HG03520 (cell line): ENCODE measurements around the gene SMIM22.
"Not testable (repeated sequence)": the region's sequence is repeated elsewhere in the genome, so short reads cannot be mapped to it uniquely, and the experiment has no call there.

Experiments used
- ATAC-seq: cut with Tn5 transposase; IDR thresholded peaks from one replicate; pipeline ENCODE4 v1.9.1; 2021; ENCODE audit warnings: mild to moderate bottlenecking, moderate library complexity; ENCODE audit not compliant: unreplicated experiment

Gene SMIM22

GRCh38 chr16:4768549-4769305 is 26.4 kb upstream of the SMIM22 start:
- ATAC-seq, result peak; percentile 42

- ATAC-seq, result no peak
Observed at GRCh38 chr16:4769306-4769638, 25.9 kb upstream of the SMIM22 start.

DNA sequence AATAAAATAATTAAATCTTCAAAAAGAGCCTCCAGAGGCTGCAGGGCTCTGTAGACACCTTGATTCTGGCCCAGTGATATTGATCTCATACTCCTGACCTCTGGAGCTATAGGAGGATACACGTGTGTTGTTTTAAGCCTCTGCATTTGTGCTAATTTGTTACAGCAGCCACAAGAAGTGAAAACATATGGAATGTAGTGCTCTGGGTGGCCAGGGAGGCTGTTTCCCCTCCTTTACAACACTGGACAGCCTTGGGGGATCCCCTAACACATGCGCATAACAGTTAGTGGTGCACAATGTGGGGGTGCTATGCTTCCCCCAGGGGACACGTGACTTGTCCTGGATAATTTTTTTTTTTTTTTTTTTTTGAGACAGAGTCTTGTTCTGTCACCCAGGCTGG is 23.5 kb upstream of the SMIM22 start:
- ATAC-seq, result no peak

- no peak for ATAC-seq
Observed at GRCh38 chr16:4772351-4772750, 22.8 kb upstream of the SMIM22 start.

DNA sequence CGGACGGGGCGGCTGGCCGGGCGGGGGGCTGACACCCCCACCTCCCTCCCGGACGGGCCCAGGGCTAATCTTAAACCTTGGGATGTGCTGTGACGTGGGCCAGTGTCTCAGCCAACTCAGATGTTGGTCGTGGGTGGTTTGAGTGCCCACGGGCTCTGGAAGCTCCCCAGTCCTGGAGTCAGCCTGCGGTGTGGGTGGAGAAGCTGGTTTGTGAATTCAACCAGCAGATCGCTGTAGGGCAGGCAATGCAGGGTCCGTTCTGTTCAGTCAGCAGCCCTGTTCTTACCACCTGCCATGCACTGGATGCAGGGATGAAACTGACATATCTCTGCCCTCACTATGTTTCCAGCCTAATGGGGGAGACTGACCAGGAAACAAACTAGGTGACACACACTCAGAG is 20.2 kb upstream of the SMIM22 start:
- ATAC-seq, result no peak

DNA sequence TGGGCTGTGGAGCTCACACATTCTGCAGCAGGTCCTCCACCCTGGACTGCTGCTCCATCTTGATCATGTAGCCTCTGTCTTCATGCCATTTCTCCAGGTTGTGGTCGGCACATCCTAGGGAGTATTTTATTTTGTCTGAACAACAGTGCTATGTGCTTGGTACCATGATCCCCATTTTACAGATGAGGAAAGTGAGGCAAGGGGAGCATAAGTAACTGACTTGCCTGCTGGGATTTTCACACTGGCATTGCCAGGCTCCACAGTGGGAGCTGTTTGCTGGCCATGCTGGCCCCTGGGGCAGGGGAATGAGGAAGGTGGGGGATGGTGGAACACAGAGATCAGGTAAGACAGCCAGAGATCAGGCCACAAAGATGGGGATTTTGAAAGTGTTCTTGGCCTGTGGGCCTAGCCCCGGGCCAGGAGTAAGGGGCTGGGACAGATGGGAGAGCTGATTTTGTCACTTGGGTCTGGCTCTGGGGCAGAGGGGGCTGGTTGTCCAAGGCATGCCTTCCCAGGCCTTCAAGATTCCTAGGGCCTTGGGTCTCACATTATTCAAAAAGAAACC is 18.9 kb upstream of the SMIM22 start:
- ATAC-seq, result no peak

GRCh38 chr16:4777339-4778049 is 17.7 kb upstream of the SMIM22 start:
- no peak for ATAC-seq

DNA sequence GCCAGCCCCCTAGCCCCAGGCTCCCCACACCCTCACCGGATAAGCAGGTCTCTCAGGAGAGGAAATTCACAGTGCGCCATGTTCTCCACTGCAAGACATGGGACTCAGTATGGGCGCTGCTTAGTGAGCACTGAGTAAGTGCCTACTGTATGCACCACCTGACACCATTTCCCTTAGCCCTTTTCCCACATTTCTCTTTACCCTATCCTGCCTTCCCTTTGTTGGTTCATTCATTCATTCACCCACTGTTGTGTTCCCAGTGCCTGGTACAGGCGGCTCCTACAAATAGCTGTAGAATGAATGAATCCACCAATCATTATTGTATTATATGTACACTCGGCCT is 17.1 kb upstream of the SMIM22 start:
- ATAC-seq, result no peak

DNA sequence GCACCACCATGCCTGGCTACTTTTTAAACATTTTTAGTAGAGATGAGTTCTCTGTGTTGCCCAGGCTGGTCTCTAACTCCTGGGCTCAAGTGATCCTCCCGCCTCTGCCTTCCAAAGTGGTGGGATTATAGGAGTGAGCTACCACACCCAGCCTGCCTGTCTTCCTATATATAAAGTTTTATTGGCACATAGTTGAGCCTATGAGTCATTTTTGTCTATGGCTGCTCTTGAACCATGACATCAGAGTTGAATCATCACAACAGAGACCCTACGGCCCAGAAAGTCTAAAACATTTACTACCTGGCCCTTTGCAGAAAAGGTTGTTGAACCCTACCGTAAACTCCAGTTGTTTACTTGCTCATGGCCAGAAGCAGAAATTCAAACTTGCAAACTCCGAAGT is 14.9 kb upstream of the SMIM22 start:
- no peak for ATAC-seq

DNA sequence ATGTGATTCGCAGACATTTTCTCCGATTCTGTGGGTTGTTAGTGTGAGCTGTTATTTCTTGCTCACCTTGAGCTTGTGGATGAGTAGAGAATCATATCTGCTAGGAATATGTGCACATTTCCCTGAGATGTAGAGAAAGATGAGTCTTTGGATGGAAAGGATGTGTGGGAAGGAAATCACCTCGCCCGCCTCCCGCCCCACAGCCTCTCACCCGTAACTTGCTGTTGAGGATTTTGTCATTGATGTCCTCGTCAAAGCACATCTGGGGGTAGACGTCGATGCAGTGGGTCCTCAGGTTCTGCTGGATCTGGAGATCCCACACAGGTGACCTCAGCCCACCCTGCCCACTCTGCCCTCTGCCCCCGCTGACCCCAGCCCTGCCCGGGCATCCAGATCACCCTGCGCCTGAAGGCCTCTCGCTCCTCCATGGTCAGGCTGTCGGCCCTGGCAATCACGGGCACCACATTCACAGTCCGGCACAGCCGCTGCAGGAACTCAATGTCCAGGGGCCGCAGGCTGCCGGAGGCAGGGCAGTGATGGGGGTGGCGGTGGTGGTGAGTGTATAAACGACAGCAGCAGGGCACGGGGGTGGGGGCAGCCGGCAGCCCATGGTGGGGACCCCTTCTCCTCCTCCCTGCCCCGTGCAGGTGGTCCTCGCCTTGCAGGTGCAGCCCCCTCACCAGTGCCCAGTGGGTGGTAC is 11.8 kb upstream of the SMIM22 start:
- ATAC-seq, result no peak

DNA sequence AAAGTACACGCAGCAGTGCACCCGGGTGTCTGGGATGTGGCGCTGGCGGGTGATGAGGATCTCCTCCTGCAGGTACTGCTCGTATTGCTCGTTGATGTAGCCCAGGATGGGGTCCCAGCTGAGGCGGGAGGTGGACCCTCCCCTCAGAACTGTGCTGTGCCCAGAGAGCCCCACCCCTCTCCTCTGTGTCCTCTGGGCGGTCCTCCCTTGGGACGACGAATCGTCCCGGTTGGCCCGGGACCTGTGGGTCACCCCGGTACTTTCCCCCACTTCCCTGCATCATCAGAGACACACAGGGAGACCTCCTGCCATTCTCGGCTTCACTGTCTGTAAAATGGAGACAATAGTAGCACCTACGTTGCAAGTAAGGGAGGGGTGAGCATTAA is 11.2 kb upstream of the SMIM22 start:
- ATAC-seq, result no peak

DNA sequence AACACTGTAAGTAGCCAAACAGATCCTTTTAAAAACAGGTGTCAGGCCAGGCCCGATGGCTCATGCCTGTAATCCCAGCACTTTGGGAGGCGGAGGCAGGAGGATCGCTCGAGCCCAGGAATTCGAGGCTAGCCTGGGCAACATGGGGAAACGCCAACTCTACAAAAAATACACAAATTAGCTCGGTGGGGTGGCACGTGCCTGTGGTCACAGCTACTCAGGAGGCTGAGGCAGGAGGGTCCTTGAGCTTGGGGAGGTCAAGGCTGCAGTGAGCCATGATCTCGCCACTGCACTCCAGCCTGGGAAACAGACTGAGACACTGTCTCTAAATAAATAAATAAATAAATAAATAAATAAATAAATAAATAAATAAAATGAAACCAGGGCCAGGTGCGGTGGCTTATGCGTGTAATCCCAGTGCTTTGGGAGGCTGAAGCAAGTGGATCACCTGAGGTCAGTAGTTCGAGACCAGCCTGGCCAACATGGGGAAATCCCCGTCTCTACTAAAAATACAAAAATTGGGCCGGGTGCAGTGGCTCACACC is 10.7 kb upstream of the SMIM22 start:
- ATAC-seq, result not testable (repeated sequence)

DNA sequence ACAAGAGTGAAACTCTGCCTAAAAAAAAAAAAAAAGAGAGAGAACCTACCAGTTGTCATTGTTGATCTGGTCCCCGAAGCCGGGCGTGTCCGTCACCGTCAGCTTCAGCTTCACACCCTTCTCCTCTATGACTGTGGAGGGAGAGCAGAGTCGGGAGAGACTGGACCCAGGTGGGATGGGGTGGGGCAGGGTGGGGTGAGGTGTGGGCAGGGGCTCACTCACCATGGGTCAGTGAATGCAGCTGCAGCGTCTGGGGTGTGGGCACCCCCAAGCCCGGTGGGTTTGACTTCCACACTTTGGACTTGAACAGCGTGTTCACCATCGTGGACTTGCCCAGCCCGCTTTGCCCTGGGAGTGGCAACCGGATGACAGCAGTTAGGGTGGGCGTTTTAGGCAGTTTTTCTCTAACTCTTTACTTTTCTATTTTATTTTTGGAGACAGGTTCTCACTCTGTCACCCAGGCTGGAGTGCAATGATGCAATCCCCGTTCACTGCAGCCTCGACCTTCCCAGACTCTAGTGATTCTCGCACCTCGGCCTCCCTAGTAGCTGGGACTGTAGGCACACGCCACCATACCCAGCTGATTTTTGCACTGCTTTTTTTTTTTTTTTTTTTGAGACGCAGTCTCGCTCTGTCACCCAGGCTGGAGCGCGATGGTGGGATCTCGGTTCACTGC is 9.3 kb upstream of the SMIM22 start:
- ATAC-seq, result no peak

- no peak for ATAC-seq
Observed at GRCh38 chr16:4787068-4787467, 8.1 kb upstream of the SMIM22 start.

DNA sequence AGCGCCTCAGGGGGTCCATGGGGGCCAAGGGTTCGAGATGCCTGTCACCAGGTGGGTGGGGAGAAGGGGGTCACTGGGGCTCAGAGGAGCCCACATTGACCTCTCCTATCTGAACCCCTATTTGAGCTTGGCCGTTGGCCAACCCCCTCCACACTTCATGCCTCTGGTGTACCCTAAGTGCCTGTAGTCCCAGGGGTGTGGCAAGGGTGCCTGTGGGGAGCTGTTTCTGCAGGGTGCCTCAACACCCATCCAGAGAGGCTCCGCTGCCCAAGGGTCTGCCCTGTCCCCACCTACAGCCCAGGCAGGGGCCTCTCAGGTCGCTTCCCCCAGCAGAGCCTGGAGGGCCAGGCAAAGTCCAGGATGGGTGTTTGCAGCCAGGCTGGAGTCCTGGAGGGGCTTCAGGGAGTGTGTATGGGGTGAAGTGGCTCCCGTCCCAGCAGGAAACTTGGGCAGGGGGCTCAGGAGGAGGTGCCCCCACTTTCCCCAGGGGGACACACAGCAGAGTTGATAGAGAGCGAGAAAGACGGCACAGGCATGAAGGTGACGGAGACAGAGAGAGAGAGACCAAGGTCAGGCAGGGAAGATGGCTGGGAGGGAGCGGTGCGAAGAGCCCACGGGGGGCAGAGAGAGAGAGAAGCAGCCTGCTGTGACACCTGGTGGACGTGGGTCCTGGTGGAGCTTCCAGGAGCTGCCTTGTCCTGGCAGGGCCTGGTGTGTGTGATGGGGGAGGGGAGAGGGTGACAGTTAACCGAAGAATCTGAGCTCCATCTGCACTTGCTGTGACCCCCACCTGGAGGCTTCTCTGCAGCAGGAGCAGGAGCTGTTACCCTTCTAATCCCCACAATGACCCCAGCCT is 7.3 kb upstream of the SMIM22 start, which contains the start of gene SEPTIN12:
Gene SEPTIN12, minus strand, starts transcription at position 719 of the 856 bp plus-strand sequence. Its CDS starts 700 bp downstream, at position 19.
- no peak for ATAC-seq

DNA sequence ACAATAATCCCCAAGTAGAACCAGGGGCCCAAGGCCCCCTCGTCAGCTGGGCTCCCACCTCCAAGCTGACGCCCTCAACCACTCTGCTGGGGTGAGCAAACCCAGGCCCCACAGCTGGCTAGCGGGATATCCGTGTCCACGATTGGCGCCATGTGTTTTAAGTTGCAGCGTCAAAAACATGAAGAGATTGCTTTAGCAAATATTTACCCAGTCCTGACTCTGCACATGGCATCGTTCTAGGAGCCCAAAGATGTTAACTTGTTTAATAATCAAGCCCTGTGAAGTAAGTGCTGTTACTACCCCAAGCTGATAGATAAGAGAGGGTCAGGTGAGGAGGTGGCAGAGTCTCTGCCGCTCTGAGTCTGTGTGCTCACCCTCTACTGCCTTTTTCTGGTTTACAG is 6.7 kb upstream of the SMIM22 start:
- ATAC-seq, result no peak

GRCh38 chr16:4788910-4789309 is 6.3 kb upstream of the SMIM22 start:
- no peak for ATAC-seq

DNA sequence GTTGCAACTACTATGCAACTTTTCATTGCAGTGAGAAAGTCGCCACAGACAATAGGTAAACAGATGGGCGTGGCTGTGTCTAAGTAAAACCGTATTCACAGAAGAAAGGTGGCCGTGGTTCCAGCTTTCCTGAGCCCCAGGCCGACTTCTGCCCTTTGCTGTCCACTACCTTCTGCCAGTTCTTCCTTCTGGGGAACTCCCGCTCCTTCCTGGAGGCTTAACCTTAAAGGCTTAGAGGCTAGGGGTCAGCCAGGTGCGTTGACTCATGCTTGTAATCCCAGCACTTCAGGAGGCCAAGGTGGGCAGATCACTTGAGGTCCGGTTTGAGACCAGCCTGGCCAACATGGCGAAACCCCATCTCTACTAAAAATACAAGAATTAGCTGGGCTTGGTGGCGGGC is 4.9 kb upstream of the SMIM22 start:
- no peak for ATAC-seq

DNA sequence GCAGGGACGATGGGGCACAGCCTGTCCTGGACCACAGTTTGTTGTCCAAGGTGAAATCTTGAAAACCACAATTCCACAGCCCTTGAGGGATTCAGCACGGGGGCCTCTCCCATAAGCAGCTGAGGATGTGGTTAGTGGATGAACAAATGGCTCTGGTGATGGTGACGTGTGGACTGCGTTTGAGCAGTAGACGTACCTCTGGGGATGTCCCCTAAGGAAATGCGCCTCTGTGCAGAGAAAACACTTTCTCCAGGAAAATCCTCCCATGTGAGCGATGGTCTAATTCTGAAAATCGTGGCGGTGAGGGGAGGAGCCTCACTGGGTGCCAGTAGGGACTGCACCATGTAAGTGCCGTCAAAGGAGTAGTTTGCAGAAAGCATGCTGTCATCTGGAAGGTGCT is 4.3 kb upstream of the SMIM22 start:
- ATAC-seq, result no peak

GRCh38 chr16:4792951-4793513 is 2.1 kb upstream of the SMIM22 start:
- ATAC-seq, result no peak
